Activated naive CD8-positive, alpha-beta T cell treated with anti-CD3 and anti-CD28 coated beads, Interleukin-2, amount 10 ng/mL, durations not matched to agents 7 days and 5 days (primary cell): ENCODE measurements around the gene SPSB1. TPM values are rescaled to one million over a fixed set of nuclear protein-coding genes. Genes with fewer than 3 reads are reported as not detected.

Experiments
- ATAC-seq: fragments of 150-1000 bp; cut with Tn5 transposase; one replicate; pipeline ENCODE4 v1.10.0; 2021; ENCODE audit warnings: low read depth, moderate library complexity
- POLR2A ChIA-PET: fragments of 350-600 bp; sonication (Branson Sonifier 250); formaldehyde crosslinking; loops from one replicate; lab custom pipeline; 2021; ENCODE audit warnings: antibody characterized with exemption; lab: Charles Lee
- DNase-seq: peaks from one replicate; pipeline ENCODE4 v3.0.0; 2021
- H3K27ac Mint-ChIP-seq: one replicate; pipeline ENCODE4 v1.8.0; 2022; ENCODE audit warnings: mild to moderate bottlenecking, mixed read lengths
- H3K27me3 Mint-ChIP-seq: one replicate; pipeline ENCODE4 v1.8.0; 2022; ENCODE audit warnings: mild to moderate bottlenecking, moderate library complexity, mixed read lengths
- H3K36me3 Mint-ChIP-seq: one replicate; pipeline ENCODE4 v1.8.0; 2021; ENCODE audit warnings: mild to moderate bottlenecking, mixed read lengths
- H3K4me1 Mint-ChIP-seq: one replicate; pipeline ENCODE4 v1.8.0; 2021; ENCODE audit warnings: mixed read lengths
- H3K4me3 Mint-ChIP-seq: one replicate; pipeline ENCODE4 v1.8.0; 2022; ENCODE audit warnings: mild to moderate bottlenecking, moderate library complexity, mixed read lengths
- H3K9me3 Mint-ChIP-seq: one replicate; pipeline ENCODE4 v1.8.0; 2021; ENCODE audit warnings: mixed read lengths
- total RNA-seq, 2 experiments: library from RNA; stranded (reverse); gene quantifications; one replicate each; pipeline ENCODE4 v1.2.3, GENCODE V29; 2021

The SPSB1 gene
- total RNA-seq, 2 experiments from 2014 or later: 1.6 TPM

DNA sequence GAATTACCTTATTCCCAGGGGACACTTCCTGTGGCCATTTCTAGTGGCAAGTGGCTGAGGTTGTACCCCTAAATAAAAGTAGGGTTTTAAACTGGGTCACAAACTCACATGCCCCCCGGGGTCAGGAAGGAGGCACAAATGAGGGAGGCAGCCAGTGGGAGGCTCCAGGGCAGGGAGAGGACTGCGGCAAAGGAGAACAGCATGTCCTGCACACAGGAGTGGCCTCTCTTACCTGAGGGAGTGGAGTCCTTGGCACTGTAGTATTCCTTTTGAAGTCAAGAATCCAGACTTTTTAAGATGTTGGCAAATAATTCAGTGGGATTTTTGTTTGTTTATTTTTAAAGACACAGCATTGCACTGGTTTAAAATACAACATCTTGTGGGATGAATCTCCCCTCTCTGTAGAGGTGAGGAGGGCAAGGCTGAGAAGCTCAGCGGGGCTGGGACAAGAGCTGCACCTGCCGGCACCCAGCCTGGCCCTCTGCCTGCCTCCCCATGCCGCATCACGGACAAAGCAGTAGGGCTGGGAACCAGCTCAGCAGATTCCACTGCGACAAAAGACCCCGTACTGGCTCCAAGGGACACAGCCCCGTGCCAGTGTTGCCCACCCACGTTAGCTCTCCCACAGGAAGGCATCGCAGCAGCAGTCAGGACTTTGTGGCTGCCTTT, 22.2 kb downstream of the SPSB1 start:
- H3K4me3 Mint-ChIP-seq: no peak overlapping the region
- H3K27me3 Mint-ChIP-seq: no peaks in the 10 kb centered on the region
- DNase-seq (no peak), ATAC-seq (no peak)
- H3K27ac Mint-ChIP-seq: no peak overlapping the region
- H3K9me3 Mint-ChIP-seq: no peaks in the 10 kb centered on the region
- no peaks in the 10 kb centered on the region for H3K36me3 Mint-ChIP-seq
- POLR2A ChIA-PET: no interaction called here
- peaks cover 14% of the 10 kb centered on the region for H3K4me1 Mint-ChIP-seq

DNA sequence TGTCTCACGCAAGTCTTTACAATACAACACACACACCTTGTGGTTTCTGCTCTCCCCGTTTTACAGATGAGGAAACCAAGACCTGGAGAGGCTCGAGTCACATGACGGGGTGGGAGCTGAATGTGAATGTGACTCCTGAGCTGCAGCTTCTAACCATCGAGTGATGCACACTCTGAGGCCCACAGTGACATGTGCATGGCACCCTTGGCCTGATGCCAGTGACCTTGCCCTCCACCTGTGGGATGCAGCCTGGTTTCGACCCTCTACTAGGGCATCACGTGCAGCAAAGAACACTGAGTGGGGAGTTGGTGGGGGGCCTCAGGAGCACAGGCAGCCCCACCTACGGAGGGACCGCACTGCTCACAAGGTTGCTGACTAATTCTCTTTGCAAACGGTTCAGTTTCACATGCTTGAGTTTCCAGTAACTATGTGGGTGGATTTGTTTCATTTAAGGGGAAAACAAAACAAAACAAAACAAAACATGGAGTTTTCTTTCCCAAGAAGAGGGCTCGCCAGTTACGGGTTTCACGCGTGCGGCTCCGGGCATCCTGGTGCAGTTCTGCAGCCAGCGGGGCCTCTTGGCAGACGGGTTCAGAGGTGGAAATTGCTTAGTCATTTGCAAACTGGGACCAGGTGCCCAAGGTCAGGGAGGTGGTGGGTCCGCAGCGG, 22.9 kb downstream of the SPSB1 start:
- Mint-ChIP-seq H3K27ac (no peak overlapping the region), H3K36me3 (no peaks in the 10 kb centered on the region), H3K9me3 (no peaks in the 10 kb centered on the region), H3K27me3 (no peaks in the 10 kb centered on the region), H3K4me1 (peaks cover 14% of the 10 kb centered on the region), H3K4me3 (no peak overlapping the region)
- no peak for DNase-seq
- POLR2A ChIA-PET: no interaction called here
- no peak for ATAC-seq

- POLR2A ChIA-PET: no interaction called here
- H3K36me3 Mint-ChIP-seq: no peaks in the 10 kb centered on the region
- H3K27me3 Mint-ChIP-seq: no peaks in the 10 kb centered on the region
- no peak overlapping the region for H3K4me3 Mint-ChIP-seq
- H3K9me3 Mint-ChIP-seq: no peaks in the 10 kb centered on the region
- DNase-seq (no peak), ATAC-seq (no peak)
- H3K4me1 Mint-ChIP-seq: peaks cover 14% of the 10 kb centered on the region
- no peak overlapping the region for H3K27ac Mint-ChIP-seq
These were observed 23.4 kb downstream of the SPSB1 start for GRCh38 chr1:9316080-9316444.

DNA sequence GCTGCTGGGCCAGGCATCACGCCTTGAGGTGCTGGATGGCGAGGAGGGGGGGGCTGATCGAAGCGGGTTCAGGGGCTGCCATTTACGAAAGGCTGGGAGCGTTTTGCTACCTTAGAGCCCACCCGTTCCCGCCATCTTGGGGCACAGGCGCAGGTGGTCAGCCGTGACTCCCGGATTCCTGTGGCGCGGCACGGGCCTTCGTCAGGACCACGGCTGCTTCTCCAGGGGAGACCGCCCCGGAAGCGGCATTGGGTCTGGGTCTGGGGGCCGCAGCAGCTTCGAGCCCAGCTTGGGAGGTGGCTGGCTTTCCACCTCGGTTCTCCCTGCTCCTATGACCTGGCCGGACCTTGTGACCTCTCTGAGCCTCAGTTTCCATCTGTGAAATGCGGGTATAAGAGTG, 23.8 kb downstream of the SPSB1 start:
- no peak overlapping the region for H3K4me3 Mint-ChIP-seq
- ATAC-seq (no peak), DNase-seq (no peak)
- H3K9me3 Mint-ChIP-seq: no peaks in the 10 kb centered on the region
- H3K36me3 Mint-ChIP-seq: no peaks in the 10 kb centered on the region
- POLR2A ChIA-PET: no interaction called here
- no peaks in the 10 kb centered on the region for H3K27me3 Mint-ChIP-seq
- H3K27ac Mint-ChIP-seq: no peak overlapping the region
- H3K4me1 Mint-ChIP-seq: peaks cover 14% of the 10 kb centered on the region

GRCh38 chr1:9317072-9317471, 24.4 kb downstream of the SPSB1 start:
- peaks cover 14% of the 10 kb centered on the region for H3K4me1 Mint-ChIP-seq
- no peaks in the 10 kb centered on the region for H3K9me3 Mint-ChIP-seq
- no peak for DNase-seq
- ATAC-seq: no peak
- H3K4me3 Mint-ChIP-seq: no peak overlapping the region
- POLR2A ChIA-PET: no interaction called here
- no peaks in the 10 kb centered on the region for H3K36me3 Mint-ChIP-seq
- no peak overlapping the region for H3K27ac Mint-ChIP-seq
- H3K27me3 Mint-ChIP-seq: no peaks in the 10 kb centered on the region

GRCh38 chr1:9317591-9318417, 25.1 kb downstream of the SPSB1 start:
- H3K27me3 Mint-ChIP-seq: no peaks in the 10 kb centered on the region
- H3K9me3 Mint-ChIP-seq: no peaks in the 10 kb centered on the region
- POLR2A ChIA-PET: interaction anchor here (0.7 kb wide), 3 partner anchors 24 to 55 kb away, joined by 3 to 4 read pairs (median 3); no protein-coding TSS in a partner anchor
- H3K27ac Mint-ChIP-seq: no peak overlapping the region
- H3K4me1 Mint-ChIP-seq: peaks cover 14% of the 10 kb centered on the region
- H3K36me3 Mint-ChIP-seq: no peaks in the 10 kb centered on the region
- DNase-seq: no peak
- peak overlapping the region; percentile 34 for H3K4me3 Mint-ChIP-seq
- ATAC-seq: no peak

DNA sequence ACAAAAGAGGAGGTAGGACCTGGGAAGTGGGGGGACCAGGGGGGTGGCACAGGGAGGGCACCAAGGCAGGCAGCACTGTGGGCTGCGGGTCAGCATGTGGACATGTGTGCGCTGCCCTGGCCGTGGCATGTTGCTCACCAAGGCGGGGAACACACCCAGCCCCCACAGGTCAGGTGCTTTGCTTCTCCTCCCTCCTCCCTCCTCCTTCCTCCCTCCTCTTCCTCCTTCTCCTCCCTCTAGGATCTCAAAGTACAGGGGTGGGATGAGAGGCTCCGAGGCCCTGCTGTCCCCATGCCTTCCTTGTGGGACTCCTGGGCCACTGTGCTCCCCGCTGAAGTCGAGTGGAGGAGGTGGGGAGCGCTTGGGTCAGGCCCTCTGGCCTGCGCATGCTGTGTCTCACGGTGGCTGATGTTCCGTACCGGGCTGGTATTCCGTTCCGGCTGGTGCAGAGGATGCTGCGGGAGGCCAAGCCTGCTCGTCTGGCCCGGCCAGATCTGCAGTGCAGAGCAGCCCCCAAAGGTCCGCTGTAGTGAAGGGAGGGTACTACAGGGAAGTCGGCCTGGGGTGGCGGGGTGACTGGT, 26.6 kb downstream of the SPSB1 start:
- Mint-ChIP-seq H3K4me3 (no peak overlapping the region), H3K9me3 (no peaks in the 10 kb centered on the region), H3K4me1 (peaks cover 14% of the 10 kb centered on the region), H3K27ac (no peak overlapping the region), H3K27me3 (no peaks in the 10 kb centered on the region), H3K36me3 (no peaks in the 10 kb centered on the region)
- DNase-seq (no peak), ATAC-seq (no peak)
- POLR2A ChIA-PET: no interaction called here

- no peak overlapping the region for H3K4me3 Mint-ChIP-seq
- DNase-seq (no peak), ATAC-seq (no peak)
- no peak overlapping the region for H3K27ac Mint-ChIP-seq
- no peaks in the 10 kb centered on the region for H3K27me3 Mint-ChIP-seq
- peaks cover 14% of the 10 kb centered on the region for H3K4me1 Mint-ChIP-seq
- H3K36me3 Mint-ChIP-seq: no peaks in the 10 kb centered on the region
- POLR2A ChIA-PET: no interaction called here
- no peaks in the 10 kb centered on the region for H3K9me3 Mint-ChIP-seq
These were observed 27.3 kb downstream of the SPSB1 start for GRCh38 chr1:9319789-9320519.

- Mint-ChIP-seq H3K4me1 (peaks cover 7% of the 10 kb centered on the region), H3K27me3 (no peaks in the 10 kb centered on the region), H3K36me3 (no peaks in the 10 kb centered on the region), H3K9me3 (no peaks in the 10 kb centered on the region), H3K4me3 (no peak overlapping the region), H3K27ac (no peak overlapping the region)
- ATAC-seq: no peak
- POLR2A ChIA-PET: no interaction called here
- DNase-seq: no peak
These were observed 28.1 kb downstream of the SPSB1 start for GRCh38 chr1:9320520-9321479.

DNA sequence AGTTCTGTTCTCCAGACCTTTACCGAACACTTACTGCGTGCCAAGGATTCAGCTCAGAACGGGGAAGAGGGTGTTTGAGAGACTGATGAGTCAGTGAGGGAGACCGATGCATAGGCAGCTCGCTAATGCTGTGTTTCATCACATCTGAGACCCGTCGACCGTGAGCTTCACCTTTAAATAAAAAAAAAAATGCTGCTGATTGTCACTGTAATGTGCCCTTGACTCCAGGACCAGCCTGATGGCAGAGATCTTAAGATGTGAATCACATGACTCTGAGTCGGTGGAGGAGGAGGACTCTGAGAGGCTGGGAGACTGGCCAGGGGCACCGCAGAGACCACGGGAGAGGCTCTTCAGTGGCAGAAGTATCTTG, 28.8 kb downstream of the SPSB1 start:
- DNase-seq: no peak
- POLR2A ChIA-PET: no interaction called here
- Mint-ChIP-seq H3K27ac (no peak overlapping the region), H3K9me3 (no peaks in the 10 kb centered on the region), H3K4me1 (peaks cover 4% of the 10 kb centered on the region), H3K4me3 (no peak overlapping the region), H3K36me3 (no peaks in the 10 kb centered on the region), H3K27me3 (no peaks in the 10 kb centered on the region)
- no peak for ATAC-seq

DNA sequence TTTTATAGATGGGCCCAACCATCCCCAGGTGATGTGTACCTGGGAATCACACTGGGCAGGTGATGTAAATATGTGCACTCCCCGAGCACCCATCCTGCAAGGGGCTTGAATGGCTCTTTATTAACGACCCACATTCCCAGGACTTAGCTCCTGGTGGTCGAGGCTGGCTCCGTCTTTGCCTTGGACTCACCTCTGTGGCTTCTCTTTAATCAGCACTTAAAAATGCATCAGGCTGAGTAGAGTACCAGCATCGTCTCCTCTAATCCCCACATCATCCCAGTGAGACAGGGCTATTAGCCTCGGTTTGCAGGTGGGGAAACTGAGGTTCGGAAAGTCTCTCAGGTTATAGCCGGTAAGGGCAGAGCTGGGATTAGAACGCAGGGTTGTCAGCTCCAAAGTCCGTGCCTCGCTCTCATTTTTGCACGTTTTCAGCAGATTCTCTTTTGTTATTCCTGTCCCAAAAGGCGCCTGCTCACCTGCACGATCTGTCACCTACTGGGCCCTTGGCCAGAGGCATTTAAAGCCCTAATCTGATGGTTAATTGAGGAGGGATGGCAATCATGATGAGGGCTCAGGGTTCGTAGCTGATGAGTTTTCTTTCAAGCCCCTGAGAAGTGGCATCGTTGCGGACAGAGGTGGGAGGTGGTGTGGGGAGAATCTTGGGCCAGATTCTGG, 29.4 kb downstream of the SPSB1 start:
- H3K36me3 Mint-ChIP-seq: no peaks in the 10 kb centered on the region
- peaks cover 4% of the 10 kb centered on the region for H3K4me1 Mint-ChIP-seq
- no peak overlapping the region for H3K27ac Mint-ChIP-seq
- ATAC-seq (no peak), DNase-seq (no peak)
- H3K27me3 Mint-ChIP-seq: no peaks in the 10 kb centered on the region
- POLR2A ChIA-PET: no interaction called here
- no peak overlapping the region for H3K4me3 Mint-ChIP-seq
- no peaks in the 10 kb centered on the region for H3K9me3 Mint-ChIP-seq
